Esophagus squamous epithelium (tissue), 4 donors: Measurements from ENCODE around the gene LITAF.

ENCODE experiments used
- POLR2A ChIP-seq, 4 donors: fragments of 450-650 bp; IDR thresholded peaks; one replicate each; pipeline ENCODE4 v1.6.1; 2017; ENCODE audit warnings: antibody characterized with exemption in 4 of 4, mild to moderate bottlenecking in 4 of 4, moderate library complexity in 3 of 4
- TF ChIP-seq, protein P1 (sequence below), 6 experiments: fragments of 450-650 bp in 4 of 6; fragments of 200-600 bp in 2 of 6; sonication (generic) in 2 of 6; IDR thresholded peaks; one replicate each; pipeline ENCODE4 v1.5.1; 2016 to 2019; ENCODE audit warnings: antibody characterized with exemption in 6 of 6, mild to moderate bottlenecking in 4 of 6, moderate library complexity in 4 of 6

DNA sequence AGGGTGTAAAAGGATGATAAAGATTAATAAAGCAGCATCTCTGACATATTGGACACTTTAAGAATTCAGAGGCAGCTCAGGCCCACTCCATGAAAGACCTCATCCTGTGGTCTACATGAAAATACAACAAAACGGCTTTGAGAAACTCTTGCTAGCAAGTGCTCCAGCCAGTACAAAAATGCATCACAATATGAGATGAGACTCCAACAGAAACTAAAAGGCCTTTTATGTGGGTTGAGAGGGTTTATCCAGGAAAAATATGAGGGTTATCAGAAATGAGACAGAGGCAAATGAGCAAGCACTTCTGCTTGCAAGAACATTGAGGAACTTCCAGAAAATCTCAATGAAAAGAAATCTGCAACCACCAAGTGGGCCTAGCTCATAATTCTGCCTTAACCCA, 65.7 kb downstream of the LITAF start:
- TF ChIP-seq, protein P1, sequence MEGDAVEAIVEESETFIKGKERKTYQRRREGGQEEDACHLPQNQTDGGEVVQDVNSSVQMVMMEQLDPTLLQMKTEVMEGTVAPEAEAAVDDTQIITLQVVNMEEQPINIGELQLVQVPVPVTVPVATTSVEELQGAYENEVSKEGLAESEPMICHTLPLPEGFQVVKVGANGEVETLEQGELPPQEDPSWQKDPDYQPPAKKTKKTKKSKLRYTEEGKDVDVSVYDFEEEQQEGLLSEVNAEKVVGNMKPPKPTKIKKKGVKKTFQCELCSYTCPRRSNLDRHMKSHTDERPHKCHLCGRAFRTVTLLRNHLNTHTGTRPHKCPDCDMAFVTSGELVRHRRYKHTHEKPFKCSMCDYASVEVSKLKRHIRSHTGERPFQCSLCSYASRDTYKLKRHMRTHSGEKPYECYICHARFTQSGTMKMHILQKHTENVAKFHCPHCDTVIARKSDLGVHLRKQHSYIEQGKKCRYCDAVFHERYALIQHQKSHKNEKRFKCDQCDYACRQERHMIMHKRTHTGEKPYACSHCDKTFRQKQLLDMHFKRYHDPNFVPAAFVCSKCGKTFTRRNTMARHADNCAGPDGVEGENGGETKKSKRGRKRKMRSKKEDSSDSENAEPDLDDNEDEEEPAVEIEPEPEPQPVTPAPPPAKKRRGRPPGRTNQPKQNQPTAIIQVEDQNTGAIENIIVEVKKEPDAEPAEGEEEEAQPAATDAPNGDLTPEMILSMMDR (IDR thresholded peaks at IDR 0.05) = no peak
- no peak for TF ChIP-seq POLR2A (IDR thresholded peaks at IDR 0.05)
